K562 (cell line): Measurements from ENCODE around the gene DPM1. TPM values are rescaled to one million over a fixed set of nuclear protein-coding genes. Genes with fewer than 3 reads are reported as not detected.

ENCODE experiments used
- ATAC-seq: fragments of 200-7000 bp; cut with Tn5 transposase; 3 replicates; pipeline ENCODE4 v1.9.1; 2020; ENCODE audit warnings: moderate library complexity
- BruUV-seq: library from RNA; stranded (reverse); fragments of 400-500 nt; replicated peaks from 2 replicates; lab custom pipeline; 2021; lab: Mats Ljungman, UMichigan
- CTCF ChIA-PET: fragments of 300-600 bp; formaldehyde crosslinking; extraction: SDS; loops from one replicate; lab custom pipeline; 2021; ENCODE audit warnings: low intra/inter-chr PET ratio; lab: Yijun Ruan, JAX
- POLR2A ChIA-PET: fragments of 300-600, 350-650 bp; sonication (Branson Sonifier 250); formaldehyde crosslinking; extraction: SDS; loops from one replicate; lab custom pipeline; 2021; ENCODE audit warnings: antibody characterized with exemption, inconsistent platforms; lab: Yijun Ruan, JAX
- DNase-seq, 4 experiments: peaks; one replicate each; pipeline versions ENCODE4 v3.0.0 to v3.0.0-alpha.2; 2011 to 2018; ENCODE audit warnings: low spot score in 3 of 4, mixed read lengths in 3 of 4; ENCODE audit errors: extremely low read depth in 1 of 4
- FAIRE-seq: peaks from 2 replicates; lab custom pipeline; 2011; peaks lifted over from hg19 to GRCh38; lab: Jason Lieb, UNC
- H2AFZ ChIP-seq: 2 replicates; pipeline ENCODE4 v1.6.0; 2011; ENCODE audit warnings: low read depth, low read length, control low read depth, inconsistent platforms
- H3K27ac ChIP-seq: fragments of 200-600 bp; 3 replicates; pipeline ENCODE4 v1.8.0; 2011; ENCODE audit warnings: low read depth, mild to moderate bottlenecking, control low read depth, inconsistent platforms, low read length, moderate library complexity, mixed read lengths; ENCODE audit errors: extremely low read depth
- H3K27me3 ChIP-seq, 2 experiments: fragments of 300-600 bp in 1 of 2; 2 replicates in 1 of 2; 3 replicates in 1 of 2; pipeline versions ENCODE4 v1.6.0 to v1.8.0; 2011; ENCODE audit warnings: inconsistent platforms in 2 of 2, low read length in 2 of 2, mild to moderate bottlenecking in 1 of 2, mixed read lengths in 1 of 2, moderate library complexity in 1 of 2; ENCODE audit not compliant: control insufficient read depth in 2 of 2, insufficient read depth in 2 of 2
- H3K36me3 ChIP-seq: fragments of 300-600 bp; 3 replicates; pipeline ENCODE4 v1.8.0; 2011; ENCODE audit warnings: mild to moderate bottlenecking, low read length, inconsistent platforms; ENCODE audit not compliant: control insufficient read depth, insufficient read depth
- H3K4me1 ChIP-seq, 2 experiments: fragments of 200-600 bp in 1 of 2; replicated peaks in 1 of 2; 2 replicates in 1 of 2; 3 replicates in 1 of 2; pipeline versions ENCODE4 v1.5.1 to v1.8.0; 2011; ENCODE audit warnings: inconsistent platforms in 2 of 2, low read length in 2 of 2, mild to moderate bottlenecking in 1 of 2, mixed read lengths in 1 of 2, moderate library complexity in 1 of 2; ENCODE audit not compliant: control insufficient read depth in 2 of 2, insufficient read depth in 2 of 2
- H3K4me2 ChIP-seq: 2 replicates; pipeline ENCODE4 v1.6.1; 2011; ENCODE audit warnings: low read length, control low read depth, inconsistent platforms, mixed read lengths; ENCODE audit not compliant: insufficient read depth
- H3K4me3 ChIP-seq: fragments of 200-600 bp; sonication (generic), shearing (Covaris generic); 2 replicates; pipeline ENCODE4 v1.5.1; 2016; ENCODE audit warnings: control low read depth, inconsistent platforms
- H3K79me2 ChIP-seq: fragments of 200-600 bp; 3 replicates; pipeline ENCODE4 v1.8.0; 2011; ENCODE audit warnings: low read length, inconsistent platforms; ENCODE audit not compliant: control insufficient read depth, insufficient read depth
- H3K9ac ChIP-seq, 2 experiments: 2 replicates each; pipeline versions ENCODE4 v1.6.0 to v1.6.1; 2011; ENCODE audit warnings: low read depth in 2 of 2, low read length in 2 of 2, control low read depth in 1 of 2, inconsistent platforms in 1 of 2, mild to moderate bottlenecking in 1 of 2, mixed read lengths in 1 of 2; ENCODE audit not compliant: insufficient read depth in 1 of 2
- H3K9me1 ChIP-seq: one replicate; pipeline ENCODE4 v1.6.0; 2011; ENCODE audit warnings: inconsistent platforms, mild to moderate bottlenecking, low read length, moderate library complexity; ENCODE audit not compliant: control insufficient read depth, insufficient read depth
- H3K9me3 ChIP-seq: replicated peaks from 2 replicates; pipeline ENCODE4 v1.5.1; 2011; ENCODE audit warnings: low read depth, low read length, inconsistent platforms; ENCODE audit not compliant: control insufficient read depth, insufficient read depth
- H4K20me1 ChIP-seq: replicated peaks from 2 replicates; pipeline ENCODE4 v1.6.1; 2011; ENCODE audit warnings: low read length, inconsistent platforms, mixed read lengths; ENCODE audit not compliant: control insufficient read depth, insufficient read depth
- DEAF1 ChIP-seq: fragments of 450-650 bp; formaldehyde crosslinking; IDR thresholded peaks from 2 replicates; pipeline ENCODE4 v1.4.0; 2020; ENCODE audit warnings: mild to moderate bottlenecking, moderate library complexity
- EHMT2 ChIP-seq: fragments of 450-650 bp; IDR thresholded peaks from 2 replicates; pipeline ENCODE4 v1.6.1; 2018; ENCODE audit warnings: antibody characterized with exemption
- ETV1 ChIP-seq: fragments of 450-650 bp; conservative IDR thresholded peaks from 2 replicates; pipeline ENCODE4 v1.6.1; 2016; ENCODE audit warnings: missing genetic modification characterization, control low read depth, low read depth, missing compliant biosample characterization
- GATA2 ChIP-seq: sonication (generic); formaldehyde crosslinking; IDR thresholded peaks from 2 replicates; pipeline ENCODE4 v1.4.0; 2020; ENCODE audit warnings: mild to moderate bottlenecking, missing genetic modification reagents
- HDAC2 ChIP-seq: fragments of 450-650 bp; IDR thresholded peaks from 2 replicates; pipeline ENCODE4 v1.6.1; 2016; ENCODE audit warnings: mild to moderate bottlenecking
- HDGF ChIP-seq: fragments of 450-650 bp; IDR thresholded peaks from 2 replicates; pipeline ENCODE4 v1.6.1; 2016
- MAFK ChIP-seq: IDR thresholded peaks from 2 replicates; pipeline ENCODE4 v1.6.1; 2011; ENCODE audit warnings: low read length, improper control_type of control experiment
- NR4A1 ChIP-seq, 2 experiments: fragments of 250-450 bp in 1 of 2; fragments of 450-650 bp in 1 of 2; sonication (Bioruptor Pico) in 1 of 2; IDR thresholded peaks; 2 replicates each; pipeline versions ENCODE4 v1.4.0 to v1.6.1; 2016 to 2020; ENCODE audit warnings: mild to moderate bottlenecking in 2 of 2, missing compliant biosample characterization in 1 of 2, missing genetic modification characterization in 1 of 2, moderate library complexity in 1 of 2
- RB1 ChIP-seq: fragments of 450-650 bp; IDR thresholded peaks from 2 replicates; pipeline ENCODE4 v1.6.1; 2017; ENCODE audit warnings: low read depth, mild to moderate bottlenecking
- SMARCC2 ChIP-seq: fragments of 450-650 bp; IDR thresholded peaks from 2 replicates; pipeline ENCODE4 v1.6.1; 2017; ENCODE audit warnings: antibody characterized with exemption, moderate library complexity, mild to moderate bottlenecking, low read depth
- TAF15 ChIP-seq: fragments of 200-400 bp; formaldehyde crosslinking; IDR thresholded peaks from 2 replicates; pipeline ENCODE4 v1.6.1; 2017; ENCODE audit warnings: mild to moderate bottlenecking, low read depth, low read length, moderate library complexity
- THRAP3 ChIP-seq: fragments of 450-650 bp; IDR thresholded peaks from 2 replicates; pipeline ENCODE4 v1.6.1; 2016; ENCODE audit warnings: mild to moderate bottlenecking, inconsistent platforms, borderline replicate concordance
- ZNF121 ChIP-seq: sonication (generic); formaldehyde crosslinking; conservative IDR thresholded peaks from 2 replicates; pipeline ENCODE4 v1.8.0; 2022; ENCODE audit warnings: missing genetic modification reagents
- ZNF140 ChIP-seq: fragments of 250-450 bp; sonication (Bioruptor Pico); IDR thresholded peaks from 2 replicates; pipeline ENCODE4 v1.8.0; 2021; ENCODE audit warnings: moderate library complexity, mild to moderate bottlenecking, inconsistent platforms
- ZNF764 ChIP-seq: fragments of 250-450 bp; sonication (Bioruptor Pico); IDR thresholded peaks from 2 replicates; pipeline ENCODE4 v1.4.0; 2020; ENCODE audit warnings: low read depth, mild to moderate bottlenecking, moderate library complexity
- ZNF766 ChIP-seq: fragments of 200-800 bp; sonication (Bioruptor generic); conservative IDR thresholded peaks from 2 replicates; pipeline ENCODE4 v1.6.1; 2016; ENCODE audit warnings: missing genetic modification characterization, missing compliant biosample characterization
- WGBS: fragments of 100-300 bp; shearing (Covaris generic); methylation state at CpG from one replicate; pipeline ENCODE4 v1.1.6; 2016; ENCODE audit warnings: low coverage, mixed read lengths; ENCODE audit not compliant: insufficient coverage; ENCODE audit errors: missing lambda C conversion rate; 5-methylcytosine and 5-hydroxymethylcytosine counted together
- in situ Hi-C: fragments of 300-500 bp; cut with MboI; formaldehyde crosslinking; loops from 4 replicates; pipeline ENCODE4 v1.15.0; 2018; ENCODE audit warnings: inconsistent platforms, mixed read lengths
- intact Hi-C: fragments of 100-400 bp; cut with micrococcal nuclease; formaldehyde crosslinking; loops from 2 replicates; pipeline ENCODE4 v1.14.2; 2022
- polyA plus RNA-seq, 8 experiments: library from polyadenylated mRNA; depleted of rRNA in 4 of 8; stranded (reverse) in 5 of 8; unstranded in 3 of 8; fragments of >200 nt; fragmentation: Nextera tagmentation in 2 of 8; fragmentation: Illumina TruSeq in 1 of 8; extraction: Ambion mirVana in 2 of 8; extraction: Trizol in 1 of 8; gene quantifications; 2 replicates each; pipeline versions ENCODE4 v1.2.1 to v1.2.3, GENCODE V29; 2011 to 2014; ENCODE audit warnings: inconsistent platforms in 1 of 8, missing spikeins in 1 of 8
- total RNA-seq, 7 experiments: library from RNA; depleted of rRNA in 6 of 7; stranded (reverse); fragments of >200 nt in 6 of 7; fragmentation: Illumina TruSeq in 2 of 7; extraction: Trizol in 2 of 7; gene quantifications; 2 replicates each; pipeline versions ENCODE4 v1.2.1 to v1.2.3, GENCODE V29; 2011 to 2021; ENCODE audit warnings: low replicate concordance in 1 of 7

The DPM1 gene
- total and polyA plus RNA-seq, 9 of the 15 experiments (the other 6 are each of a cell fraction or from before 2014, with no cell fraction given), result 75.2 to 190 (median 153) TPM

GRCh38 chr20:50930139-50930975 is 28.0 kb downstream of the DPM1 start (continued):
- TF ChIP-seq ZNF121 (CRISPR knock-in tag), result no peak
- peak; percentile 15; the same call in 1 of the 2 replicates for TF ChIP-seq RB1
- TF ChIP-seq MAFK, result no peak
- TF ChIP-seq THRAP3, result no peak
- TF ChIP-seq ZNF766 (CRISPR knock-in tag), result no peak
- TF ChIP-seq EHMT2, result no peak

- ChIA-PET POLR2A (interaction anchor here (0.5 to 4.7 kb wide), 15 partner anchors 9 to 181 kb away, joined by 3 to 30 read pairs (median 5); partner anchors contain the start of genes BCAS4, DPM1 and MOCS3), CTCF (interaction anchor here (0.6 to 3.3 kb wide), 7 partner anchors 29 to 139 kb away, joined by 3 to 28 read pairs (median 5); partner anchors contain the start of genes BCAS4, DPM1 and MOCS3)
- H3K9me1 ChIP-seq, result no peaks in the 10 kb centered on the region
- peak overlapping the region; percentile 86 to 88 for H3K9ac ChIP-seq
- H3K27ac ChIP-seq, result peak overlapping the region; percentile 88
- in situ Hi-C loops (loop anchor here (10.0 kb wide), 1 partner anchor 115 kb away; no protein-coding TSS in a partner anchor), intact Hi-C loops (loop anchor here (1.0 to 2.0 kb wide), 2 partner anchors 111 to 135 kb away; partner anchors contain the start of gene BCAS4)
- no peaks in the 10 kb centered on the region for H3K9me3 ChIP-seq
- peaks cover 12 to 19% of the 10 kb centered on the region in 2 experiments for H3K4me1 ChIP-seq
- H4K20me1 ChIP-seq, result peaks cover 13% of the 10 kb centered on the region
- FAIRE-seq (peak; percentile 97), ATAC-seq (peak; percentile 87), DNase-seq (peak; percentile 80 to 98 (median 86))
- BruUV-seq, result no TSS peak
- peak overlapping the region; percentile 71 for H3K4me3 ChIP-seq
- H3K36me3 ChIP-seq, result peaks cover 73% of the 10 kb centered on the region
- peak overlapping the region; percentile 85 for H3K4me2 ChIP-seq
- H2AFZ ChIP-seq, result no peak overlapping the region; the same call in 1 of the 2 replicates
- H3K27me3 ChIP-seq, result no peaks in the 10 kb centered on the region
- WGBS, result 6% methylated on average over 11 of the region's 13 CpGs
- H3K79me2 ChIP-seq, result peaks cover 62% of the 10 kb centered on the region
- TF ChIP-seq HDAC2 (peak; percentile 68; the same call in 1 of the 2 replicates), GATA2 (no peak), SMARCC2 (peak; percentile 50; the same call in 1 of the 2 replicates), ZNF140 (CRISPR knock-in tag) (no peak), ZNF764 (CRISPR knock-in tag) (0 out of 2 replicates have a peak, but pooled peaks have one; percentile 53), DEAF1 (CRISPR knock-in tag) (peak; percentile 82), ETV1 (tag) (peak; percentile 100), HDGF (peak; percentile 77), NR4A1 (CRISPR knock-in tag; IDR thresholded peaks at IDR 0.05) (no peak), NR4A1 (tag; IDR thresholded peaks at IDR 0.05) (peak; percentile 68; the same call in 1 of the 2 replicates), TAF15 (no peak)
Observed at GRCh38 chr20:50929299-50930138, 28.8 kb downstream of the DPM1 start.
